Activated CD4-positive, CD25-positive, alpha-beta regulatory T cell treated with anti-CD3 and anti-CD28 coated beads, Interleukin-2, amount 50 U/mL, for 72 hours (primary cell): ENCODE data around the gene TAGAP.

Experiments used
- DNase-seq: peaks from one replicate; pipeline ENCODE4 v3.0.0; 2021

Gene TAGAP

GRCh38 chr6:159044899-159045727 is at the start of gene TAGAP:
TAGAP (minus strand) TSS chr6:159044991; CDS start chr6:159044146, 845 bp downstream.
- peak; percentile 68 for DNase-seq

DNA sequence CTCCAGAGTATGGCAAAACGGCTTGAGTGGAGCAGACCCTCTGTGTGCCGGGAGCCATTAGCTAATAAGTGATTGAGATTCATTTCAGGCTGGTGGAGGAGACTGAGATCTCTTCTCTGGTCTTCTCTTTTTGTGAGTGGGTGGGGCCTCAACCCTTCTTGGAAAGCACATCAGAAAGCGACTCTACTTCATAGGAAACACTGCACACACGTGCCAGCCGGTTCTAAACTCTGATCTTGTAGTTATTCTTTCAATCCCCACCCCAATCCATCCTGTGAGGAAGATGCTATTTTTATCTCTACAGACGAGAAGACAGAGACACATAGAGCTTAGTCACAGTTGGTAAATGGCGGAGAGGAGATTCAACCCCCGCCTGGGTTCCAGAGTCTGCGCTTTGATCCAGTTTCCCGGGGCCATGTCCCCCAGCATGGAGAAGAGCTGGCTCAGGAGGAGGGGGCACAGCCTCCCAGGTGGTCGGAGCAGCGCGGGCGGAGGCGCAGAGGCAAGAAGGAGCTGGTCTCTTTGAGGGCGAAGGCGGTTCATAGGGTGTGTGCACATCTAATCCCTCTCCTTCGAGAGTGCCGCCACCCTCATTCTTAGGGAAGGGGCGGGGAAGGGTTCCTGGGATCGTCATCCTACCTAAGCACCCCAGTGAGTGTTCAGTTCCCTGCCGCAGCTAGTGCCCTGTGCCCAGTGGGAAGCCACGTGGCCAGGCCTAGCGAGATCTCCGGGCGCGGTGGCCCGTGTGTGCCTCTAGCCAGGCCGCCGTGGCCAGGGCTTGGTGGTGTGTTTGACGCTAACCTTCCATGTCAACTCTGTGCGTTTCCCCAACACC is 49.0 kb upstream of the TAGAP start:
- no peak for DNase-seq

DNA sequence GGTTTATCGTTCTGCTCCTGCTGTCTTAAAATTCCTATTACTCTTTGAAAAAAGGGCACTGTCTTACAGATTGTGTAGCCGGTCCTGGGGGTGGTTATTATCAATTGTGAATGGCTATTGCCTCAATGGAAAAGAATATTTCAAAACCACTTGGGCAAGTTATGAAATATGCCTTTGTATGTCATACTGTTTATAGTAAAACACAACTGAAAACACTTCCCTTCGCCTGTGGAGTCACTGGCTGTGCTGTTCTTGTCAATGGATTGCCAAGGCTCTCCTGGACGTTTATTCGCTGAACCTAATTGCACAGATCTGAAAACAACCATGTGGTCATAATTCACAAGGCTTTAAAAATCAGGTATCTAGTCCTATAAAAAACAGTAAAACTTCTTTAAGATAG is 47.8 kb upstream of the TAGAP start:
- DNase-seq: no peak

DNA sequence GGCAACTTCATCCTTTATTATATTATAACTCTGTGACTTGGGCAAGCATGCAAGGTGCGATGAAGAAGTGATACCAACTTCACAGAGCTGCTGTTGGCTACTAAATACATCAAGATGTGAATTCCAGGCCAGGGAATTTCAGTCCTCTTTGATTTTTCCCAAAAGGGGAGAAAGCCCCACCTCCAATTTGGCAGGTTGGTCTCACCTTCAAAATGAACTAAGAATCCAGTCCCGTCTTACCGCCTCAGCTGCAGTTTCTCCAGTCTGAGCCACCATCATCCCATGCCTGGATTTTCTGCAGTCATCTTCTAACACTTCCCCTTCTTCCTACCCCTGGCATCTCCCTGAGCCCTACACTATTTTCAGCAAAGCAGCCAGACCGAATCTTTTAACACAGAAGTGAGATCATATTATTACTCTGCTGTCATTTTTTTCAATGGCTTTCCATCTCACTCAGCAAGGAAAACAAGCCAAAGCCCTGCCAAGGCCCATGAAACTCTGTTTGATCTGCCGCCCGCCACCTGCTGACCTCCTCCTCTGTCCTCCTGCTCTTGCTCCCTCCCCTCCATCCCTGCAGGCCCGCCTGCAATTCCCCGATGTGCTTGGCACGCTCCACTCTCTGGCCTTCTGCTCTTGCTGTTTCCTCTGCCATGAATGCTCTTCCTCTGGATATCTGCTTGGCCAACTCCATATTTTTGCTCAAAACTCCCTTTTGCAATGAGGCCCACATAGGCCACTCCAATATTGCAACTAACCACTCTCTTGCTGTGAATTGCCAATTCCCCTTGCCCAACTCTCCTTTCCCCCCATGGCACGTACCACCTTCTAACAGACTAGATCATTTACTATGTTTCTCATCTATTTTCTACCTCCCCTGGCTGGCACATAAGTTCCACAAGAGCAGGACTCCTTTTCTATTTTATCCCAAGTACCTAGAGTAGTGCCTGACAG is 46.0 kb upstream of the TAGAP start:
- no peak for DNase-seq

DNA sequence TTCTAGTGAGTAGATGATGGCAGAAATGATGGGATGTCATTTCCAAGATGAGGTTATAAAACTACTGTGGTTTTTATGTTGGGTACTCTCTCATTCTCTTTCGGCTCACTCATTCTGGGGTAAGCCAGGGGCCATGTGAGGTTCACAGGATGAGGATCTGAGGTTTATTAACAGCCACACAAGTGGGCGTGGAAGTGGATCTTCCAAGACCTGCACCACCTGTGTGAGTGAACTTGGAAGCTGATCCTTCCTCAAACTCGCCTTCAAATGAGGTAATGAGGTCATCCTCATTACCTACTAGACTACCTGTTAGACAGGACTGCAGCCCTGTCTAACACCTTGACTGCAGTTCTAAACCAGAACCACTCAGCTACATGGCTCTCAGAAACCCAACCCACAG is 45.1 kb upstream of the TAGAP start:
- no peak for DNase-seq

- DNase-seq: no peak
Observed at GRCh38 chr6:159089443-159089842, 44.7 kb upstream of the TAGAP start.

- no peak for DNase-seq
Observed at GRCh38 chr6:159086033-159086618, 41.3 kb upstream of the TAGAP start.

DNA sequence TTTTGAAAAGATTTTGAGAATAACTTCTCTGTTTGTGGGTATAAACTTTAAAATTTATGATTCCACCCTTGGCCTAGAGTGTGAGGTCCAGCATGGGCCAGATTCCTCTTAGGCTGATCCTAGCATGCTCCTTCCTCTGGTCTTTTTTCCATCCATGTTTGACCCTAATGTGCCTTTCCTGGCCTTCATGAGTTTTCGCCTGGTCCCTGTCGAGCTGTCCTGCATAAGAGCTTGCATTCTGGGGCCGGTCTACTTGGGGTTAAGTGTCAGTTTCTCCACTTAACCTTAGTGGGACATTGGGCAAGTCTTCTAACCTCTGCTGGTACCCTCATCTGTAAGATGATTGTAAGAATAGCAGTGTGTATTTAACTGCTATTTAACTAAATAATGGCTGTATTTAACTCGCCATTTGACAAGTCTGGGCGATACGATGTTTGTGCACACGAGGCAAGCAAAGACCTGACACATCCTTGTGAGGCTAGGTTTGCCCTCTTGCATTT is 40.7 kb upstream of the TAGAP start:
- DNase-seq: no peak

- DNase-seq: no peak
Observed at GRCh38 chr6:159084493-159085091, 39.8 kb upstream of the TAGAP start.

GRCh38 chr6:159083146-159083545 is 38.4 kb upstream of the TAGAP start:
- no peak for DNase-seq

GRCh38 chr6:159082039-159082815 is 37.4 kb upstream of the TAGAP start:
- DNase-seq: no peak

GRCh38 chr6:159080217-159080976 is 35.6 kb upstream of the TAGAP start:
- no peak for DNase-seq

DNA sequence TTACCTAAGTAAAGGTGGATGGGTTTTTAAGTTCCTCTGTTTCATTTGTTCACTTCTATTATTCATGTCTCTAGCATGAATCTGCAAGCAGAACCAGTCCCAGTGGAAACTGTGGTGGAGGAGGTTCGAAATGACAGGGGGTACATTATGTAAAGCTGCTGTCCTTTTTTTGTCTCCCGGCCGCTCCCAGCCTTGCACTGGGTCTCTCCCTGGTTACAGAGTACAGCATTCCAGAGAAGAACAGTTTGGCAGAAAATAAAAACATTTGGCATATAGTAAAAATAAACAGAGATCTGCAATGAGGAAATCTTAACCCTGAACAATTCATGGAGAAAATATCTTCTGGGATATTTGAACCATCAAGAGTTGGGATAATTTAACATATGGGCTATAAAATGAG is 34.6 kb upstream of the TAGAP start:
- DNase-seq: no peak

DNA sequence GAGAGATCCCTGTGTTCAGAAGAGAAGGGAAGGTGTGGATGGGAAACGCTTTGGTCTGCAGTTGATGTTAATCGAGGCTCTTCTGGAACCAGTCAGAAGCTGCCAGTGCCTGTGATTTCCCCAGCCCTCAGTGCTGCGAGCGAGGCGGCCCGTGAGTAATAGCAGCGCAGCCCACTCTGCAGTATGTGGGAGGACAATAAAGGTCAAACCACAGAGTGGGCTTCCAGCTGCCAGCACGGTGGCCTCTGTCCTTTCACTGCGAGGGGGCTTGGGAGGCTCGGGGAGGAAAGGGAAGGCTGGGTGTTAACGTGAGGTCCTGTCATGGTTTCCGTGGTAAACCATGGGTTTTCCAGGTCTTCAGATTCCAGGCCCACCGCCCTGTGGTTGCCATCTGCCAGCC is 32.3 kb upstream of the TAGAP start:
- DNase-seq: no peak

DNA sequence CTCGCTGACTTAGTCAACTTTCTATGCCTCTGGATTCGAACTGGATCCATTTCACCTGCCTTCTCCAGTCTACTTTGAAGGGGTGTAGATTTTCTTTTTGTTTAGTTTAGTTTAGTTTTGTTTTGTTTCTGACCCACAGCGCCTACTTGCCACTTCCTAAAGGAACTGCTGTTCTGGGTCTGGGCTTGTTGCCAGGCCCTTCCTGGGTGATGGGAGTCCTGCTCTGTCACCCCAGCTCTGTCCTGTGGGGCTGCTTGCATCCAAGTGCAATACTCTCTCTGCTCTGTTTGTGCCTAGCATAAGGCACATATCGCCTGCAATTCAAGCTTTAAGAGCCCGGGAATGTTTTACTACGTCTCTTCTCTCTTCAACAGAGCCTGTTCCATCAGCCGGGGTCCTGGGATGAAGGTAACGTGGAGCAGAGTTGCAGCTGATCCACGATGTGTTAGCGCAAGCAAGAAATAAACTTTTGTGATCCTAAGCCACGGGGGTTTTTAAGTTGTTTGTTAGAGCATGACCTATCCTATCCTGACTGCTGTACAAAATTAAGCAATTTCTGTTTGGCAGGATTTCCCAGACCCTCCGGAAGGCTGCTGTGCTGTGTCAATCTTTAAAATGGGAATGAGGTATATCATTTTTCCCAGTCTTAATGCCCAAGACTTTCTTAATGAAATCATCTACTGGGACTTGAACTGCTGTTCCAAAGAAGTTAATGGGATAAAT is 30.9 kb upstream of the TAGAP start:
- no peak for DNase-seq

- DNase-seq: no peak
Observed at GRCh38 chr6:159074876-159075275, 30.1 kb upstream of the TAGAP start.

DNA sequence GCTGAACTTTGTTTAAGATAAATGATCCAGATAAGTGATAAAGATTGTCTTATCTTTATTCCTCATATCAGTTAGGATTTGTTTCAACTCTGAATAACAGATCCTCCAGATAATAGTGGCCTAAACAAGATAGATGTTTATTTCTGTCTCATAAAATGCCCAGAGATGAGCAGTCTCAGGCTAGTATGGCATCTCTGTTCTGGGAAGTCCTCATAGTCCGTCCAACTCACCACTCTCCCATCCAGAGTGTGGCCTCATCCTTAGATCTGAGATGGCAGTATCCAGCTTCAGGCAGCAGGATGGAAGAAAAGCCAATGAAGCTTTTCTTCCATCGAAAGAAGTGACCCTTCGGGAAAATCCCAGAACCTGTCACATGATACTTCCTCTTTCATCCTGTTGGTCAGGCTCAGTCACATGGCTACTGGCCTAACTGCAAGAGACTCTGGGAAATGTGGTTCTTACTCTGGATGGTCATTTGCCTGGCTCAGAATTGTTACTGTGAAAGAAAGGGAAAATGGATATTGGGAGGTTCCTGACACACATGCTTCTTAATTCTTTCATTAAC is 29.4 kb upstream of the TAGAP start:
- no peak for DNase-seq

- no peak for DNase-seq
Observed at GRCh38 chr6:159071843-159072769, 27.3 kb upstream of the TAGAP start.
